IPS-18c (cell line): ENCODE data around the gene RAD51B.

Experiments
- H3K4me3 ChIP-seq: 2 replicates; pipeline ENCODE4 v1.7.0; 2013; ENCODE audit warnings: low read depth, mild to moderate bottlenecking, low read length, moderate library complexity; ENCODE audit not compliant: insufficient read depth
- H3K9me3 ChIP-seq: one replicate; pipeline ENCODE4 v1.6.1; 2013; ENCODE audit warnings: mild to moderate bottlenecking, low read length, moderate library complexity; ENCODE audit not compliant: control insufficient read depth, insufficient read depth

Gene RAD51B

DNA sequence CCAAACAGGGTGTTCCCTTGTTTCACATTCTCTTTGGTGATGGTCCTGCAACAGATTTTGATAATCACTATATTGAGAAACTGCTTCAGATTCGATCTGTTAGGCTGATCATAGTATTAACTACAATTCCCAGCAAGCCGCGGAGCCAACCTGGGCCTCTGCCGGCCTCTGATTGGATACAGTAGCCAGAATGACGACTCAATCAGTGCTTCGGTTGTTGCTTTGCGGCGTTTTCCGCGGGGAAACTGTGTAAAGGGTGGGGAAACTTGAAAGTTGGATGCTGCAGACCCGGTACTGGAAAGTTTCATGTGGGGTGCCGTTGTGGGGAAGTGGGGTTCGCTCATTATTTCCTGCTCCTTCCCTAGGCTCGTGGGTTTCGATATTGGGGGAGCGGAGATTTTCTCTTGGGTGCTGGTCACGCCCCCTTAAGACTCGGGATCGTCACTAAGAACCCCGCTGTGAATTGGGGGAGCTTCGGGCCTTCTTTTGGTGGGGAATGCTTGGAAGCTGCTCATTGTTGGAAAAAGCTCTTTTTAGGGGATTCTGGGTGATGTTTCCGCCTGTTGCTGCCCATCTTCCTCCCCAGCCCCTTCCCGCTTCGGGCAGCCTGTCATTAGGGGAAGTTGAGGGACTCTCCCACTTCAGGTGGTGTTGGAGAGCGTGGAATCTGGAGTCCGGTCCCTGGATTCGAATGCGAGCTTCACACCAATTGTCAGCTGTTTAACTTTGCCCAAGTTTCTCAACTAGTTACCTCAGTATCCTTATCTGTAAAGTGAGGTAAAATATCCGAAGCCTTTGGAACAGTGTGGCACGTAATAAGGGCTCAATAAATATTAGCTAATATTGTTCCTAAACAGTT lies at the start of gene RAD51B:
Gene RAD51B, plus strand, starts transcription at position 217 of the 859 bp plus-strand sequence.
- Histone ChIP-seq H3K4me3 (peak within 1 kb of the TSS; percentile 61), H3K9me3 (no peaks in the 10 kb centered on the region)

- no peak overlapping the region for H3K4me3 ChIP-seq
- no peaks in the 10 kb centered on the region for H3K9me3 ChIP-seq
These were observed 45.7 kb upstream of the RAD51B start for GRCh38 chr14:67773844-67774377.

- Histone ChIP-seq H3K4me3 (no peak overlapping the region), H3K9me3 (no peaks in the 10 kb centered on the region)
These were observed 42.8 kb upstream of the RAD51B start for GRCh38 chr14:67776653-67777322.

GRCh38 chr14:67778792-67779191 lies 40.8 kb upstream of the RAD51B start:
- H3K4me3 ChIP-seq = no peak overlapping the region

DNA sequence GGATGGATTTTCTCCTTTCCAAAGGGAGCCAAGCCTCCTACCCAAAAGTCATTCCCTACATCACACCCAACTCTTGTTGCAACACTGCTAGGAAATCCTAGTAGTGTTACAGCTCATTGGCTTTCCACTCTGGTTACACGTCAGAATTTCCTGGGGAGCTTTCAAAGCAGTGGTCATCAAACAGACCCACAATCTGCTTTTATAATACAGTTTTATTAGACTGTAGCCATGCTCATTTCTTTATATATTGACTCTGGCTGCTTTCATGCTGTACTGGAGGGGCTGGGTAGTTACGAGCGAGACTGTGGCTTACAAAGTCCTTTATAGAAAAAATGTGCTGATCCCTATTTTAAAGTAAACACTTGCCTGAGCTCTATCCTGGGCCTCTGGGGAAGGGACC lies 37.5 kb upstream of the RAD51B start:
- no peaks in the 10 kb centered on the region for H3K9me3 ChIP-seq
- H3K4me3 ChIP-seq = no peak overlapping the region

More at GRCh38 chr14:67778792-67779191, 40.8 kb upstream of the RAD51B start:
- no peaks in the 10 kb centered on the region for H3K9me3 ChIP-seq

DNA sequence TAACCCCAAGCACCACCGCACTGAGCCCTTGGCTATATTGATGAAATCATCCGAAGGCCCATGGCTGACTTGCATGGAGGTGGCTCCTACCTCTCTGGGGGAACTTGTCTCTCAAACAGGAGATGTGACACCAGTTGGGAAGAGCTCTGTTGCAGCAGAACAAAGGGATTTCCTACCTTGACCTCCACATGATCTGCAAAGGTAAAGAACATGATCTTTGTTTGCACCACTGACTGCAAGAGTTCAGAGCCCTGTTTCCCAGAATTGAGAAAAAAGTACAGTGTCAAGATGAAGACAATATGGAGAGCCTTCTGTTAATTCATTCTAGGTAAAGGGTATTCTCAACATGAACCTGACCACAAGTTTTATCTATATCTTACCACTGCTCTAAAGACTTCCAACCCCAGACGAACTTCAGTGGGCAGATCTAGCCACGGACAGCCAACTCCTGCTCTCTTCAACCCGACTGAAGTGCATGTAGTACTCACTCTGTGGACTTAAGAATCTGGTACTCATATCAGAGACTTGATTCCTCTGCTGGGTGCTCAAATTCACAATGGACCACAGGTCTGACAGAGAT lies 35.2 kb upstream of the RAD51B start:
- no peak overlapping the region for H3K4me3 ChIP-seq
- no peaks in the 10 kb centered on the region for H3K9me3 ChIP-seq

- no peaks in the 10 kb centered on the region for H3K9me3 ChIP-seq
- H3K4me3 ChIP-seq = no peak overlapping the region
These were observed 34.1 kb upstream of the RAD51B start for GRCh38 chr14:67785270-67786109.

- Histone ChIP-seq H3K9me3 (no peaks in the 10 kb centered on the region), H3K4me3 (no peak overlapping the region)
These were observed 31.9 kb upstream of the RAD51B start for GRCh38 chr14:67787673-67788072.

- Histone ChIP-seq H3K4me3 (no peak overlapping the region), H3K9me3 (no peaks in the 10 kb centered on the region)
These were observed 20.8 kb upstream of the RAD51B start for GRCh38 chr14:67798731-67799130.

DNA sequence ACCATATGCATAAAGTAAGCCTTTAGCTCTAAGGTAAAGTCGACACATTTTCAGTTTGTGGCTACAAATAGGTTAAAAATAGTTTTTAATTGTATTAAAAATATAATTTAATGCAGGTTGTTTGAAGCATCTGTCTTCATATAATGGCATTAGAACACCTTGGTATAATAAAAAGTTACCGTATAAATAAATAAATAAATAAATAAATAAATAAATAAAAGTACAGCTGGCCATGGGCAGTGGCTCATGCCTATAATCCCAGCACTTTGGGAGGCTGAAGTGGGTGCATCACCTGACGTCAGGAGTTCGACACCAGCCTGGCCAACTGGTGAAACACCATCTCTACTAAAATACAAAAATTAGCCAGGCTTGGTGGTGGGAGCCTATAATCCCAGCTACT lies 18.8 kb upstream of the RAD51B start:
- no peak overlapping the region for H3K4me3 ChIP-seq
- no peaks in the 10 kb centered on the region for H3K9me3 ChIP-seq

DNA sequence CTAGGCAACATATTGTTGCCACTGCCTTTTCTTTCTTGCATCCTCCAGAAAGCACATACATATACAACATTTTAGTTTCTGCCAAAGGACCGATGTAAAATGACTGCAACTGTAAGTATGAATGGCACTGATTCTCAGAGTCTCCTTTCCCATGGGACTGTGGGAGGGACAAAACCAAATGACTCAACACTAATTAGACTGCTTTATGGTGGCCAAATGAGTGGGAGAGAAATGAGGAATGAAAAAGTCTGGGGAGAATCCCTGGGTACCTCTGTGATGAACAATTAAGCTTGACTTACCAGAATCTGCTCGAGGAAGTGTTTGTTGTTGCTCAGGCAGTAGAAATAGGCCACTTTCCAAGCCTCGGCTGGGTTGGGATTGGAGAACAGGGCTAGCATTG lies 13.3 kb upstream of the RAD51B start:
- Histone ChIP-seq H3K9me3 (no peaks in the 10 kb centered on the region), H3K4me3 (no peak overlapping the region)

GRCh38 chr14:67814821-67815220 lies 4.8 kb upstream of the RAD51B start:
- H3K4me3 ChIP-seq = 0 out of 2 replicates have a peak overlapping the region, but pooled peaks have one; percentile 76
- no peaks in the 10 kb centered on the region for H3K9me3 ChIP-seq

GRCh38 chr14:67815573-67816225 lies 3.9 kb upstream of the RAD51B start:
- Histone ChIP-seq H3K4me3 (peak overlapping the region; percentile 76), H3K9me3 (no peaks in the 10 kb centered on the region)

DNA sequence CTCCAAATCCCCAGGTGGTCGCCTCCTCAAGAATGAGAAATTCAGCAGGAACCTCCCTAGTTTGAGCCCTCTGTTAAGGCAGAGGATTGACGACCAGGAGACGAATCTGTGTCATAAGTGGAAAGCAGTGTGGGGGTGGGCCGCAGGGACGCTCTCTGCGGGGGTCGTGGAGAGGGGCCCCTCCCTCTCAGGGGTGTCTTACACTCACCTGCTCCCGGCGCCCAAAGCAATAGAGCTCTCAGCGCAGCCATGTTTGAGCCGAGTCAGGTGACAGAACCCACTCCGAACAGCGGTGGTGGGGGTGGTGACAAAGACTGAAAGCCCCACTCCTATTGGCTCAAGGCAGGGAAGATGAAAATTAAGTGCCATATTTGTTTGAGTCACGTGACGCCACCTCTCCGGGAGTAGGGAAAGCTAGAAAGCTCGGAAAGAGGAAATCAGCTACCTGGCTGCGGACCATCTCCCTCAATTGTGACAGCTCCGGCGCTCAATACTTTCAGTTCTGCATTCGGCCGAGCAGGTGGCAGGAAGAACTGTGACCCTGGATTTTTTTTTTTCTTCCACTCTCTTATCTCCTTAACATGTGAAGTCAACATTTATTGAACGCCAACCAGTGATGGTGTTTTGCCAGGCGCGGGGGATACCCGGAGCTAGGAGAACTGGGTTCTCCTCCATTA lies 3.1 kb upstream of the RAD51B start, which contains the start of gene ZFYVE26:
Gene ZFYVE26, minus strand, starts transcription at position 265 of the 677 bp plus-strand sequence. CDS start 627 bp downstream, outside the sequence.
- H3K4me3 ChIP-seq = peak within 1 kb of the TSS; percentile 76

GRCh38 chr14:67817750-67818438 lies 1.7 kb upstream of the RAD51B start:
- Histone ChIP-seq H3K9me3 (no peaks in the 10 kb centered on the region), H3K4me3 (no peak overlapping the region)

More for the DNA sequence above, 3.1 kb upstream of the RAD51B start, which contains the start of gene ZFYVE26:
- no peaks in the 10 kb centered on the region for H3K9me3 ChIP-seq
